HG02642 (cell line): ENCODE measurements around the gene COL15A1.

Experiments used
- ATAC-seq: cut with Tn5 transposase; IDR thresholded peaks from one replicate; pipeline ENCODE4 v1.9.1; 2021; ENCODE audit warnings: mild to moderate bottlenecking; ENCODE audit not compliant: unreplicated experiment, poor library complexity

The COL15A1 gene

GRCh38 chr9:99025616-99026270 lies 82.0 kb downstream of the COL15A1 start:
- no peak for ATAC-seq

DNA sequence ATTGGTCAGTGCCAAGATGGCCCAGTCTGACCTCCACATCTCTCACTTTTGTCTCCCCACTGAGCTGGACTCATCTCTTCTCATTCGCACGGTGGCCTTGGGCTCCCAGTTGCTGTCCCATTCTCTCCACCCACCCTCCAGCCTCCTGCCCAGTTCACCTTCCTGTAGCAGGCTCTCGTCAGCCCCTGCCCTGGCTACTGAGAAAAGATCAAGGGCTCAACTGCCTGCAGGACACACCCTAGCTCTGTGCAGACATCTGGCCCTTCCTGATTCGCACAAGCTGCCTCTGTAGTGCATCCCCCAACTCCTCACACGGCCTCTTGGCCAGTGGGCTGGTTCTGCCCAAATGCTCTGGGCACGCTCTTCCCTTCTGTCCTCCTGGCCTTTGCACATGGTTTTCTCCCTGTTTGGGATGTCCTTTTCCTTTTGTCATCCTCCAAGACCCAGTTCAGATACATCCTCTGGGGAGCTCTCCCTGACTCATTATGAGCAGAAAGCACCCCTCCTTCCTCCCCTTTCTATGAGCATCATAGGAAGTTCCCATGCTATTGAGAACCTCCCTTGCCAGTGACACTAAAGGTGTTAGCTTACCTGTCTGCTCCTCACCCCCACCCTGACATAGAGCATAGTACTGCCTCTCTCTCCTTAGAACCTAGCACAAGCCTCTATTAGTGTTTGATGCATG lies 82.7 kb downstream of the COL15A1 start:
- ATAC-seq: no peak

- no peak for ATAC-seq
Observed at GRCh38 chr9:99026956-99027298, 83.2 kb downstream of the COL15A1 start.

GRCh38 chr9:99027443-99027842 lies 83.7 kb downstream of the COL15A1 start:
- no peak for ATAC-seq

- ATAC-seq: no peak
Observed at GRCh38 chr9:99029083-99029645, 85.5 kb downstream of the COL15A1 start.

GRCh38 chr9:99030092-99030511 lies 86.4 kb downstream of the COL15A1 start:
- no peak for ATAC-seq

DNA sequence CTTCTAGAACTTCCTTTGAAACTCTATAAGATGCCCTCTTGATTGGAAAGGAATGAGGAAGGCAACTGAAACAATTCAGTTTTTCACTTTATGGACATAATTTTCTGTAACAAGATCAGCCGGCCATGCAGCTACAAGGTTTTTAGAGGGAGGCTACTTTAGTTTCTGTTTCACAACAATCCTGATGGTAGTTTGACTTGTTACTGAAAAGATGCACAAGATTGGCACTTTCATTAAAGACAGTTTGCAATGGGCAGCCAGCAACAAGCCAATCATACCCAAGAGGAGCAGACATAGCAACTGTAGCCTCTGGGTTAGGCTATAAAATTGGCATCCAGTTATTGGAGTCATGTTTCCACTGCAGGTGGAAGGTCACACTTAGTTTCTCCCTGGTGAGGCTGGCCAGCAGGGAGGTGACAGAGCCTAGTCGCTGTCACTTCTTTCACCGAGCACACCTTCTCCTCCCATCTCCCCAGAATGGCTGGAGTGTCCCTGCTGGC lies 87.0 kb downstream of the COL15A1 start:
- no peak for ATAC-seq

DNA sequence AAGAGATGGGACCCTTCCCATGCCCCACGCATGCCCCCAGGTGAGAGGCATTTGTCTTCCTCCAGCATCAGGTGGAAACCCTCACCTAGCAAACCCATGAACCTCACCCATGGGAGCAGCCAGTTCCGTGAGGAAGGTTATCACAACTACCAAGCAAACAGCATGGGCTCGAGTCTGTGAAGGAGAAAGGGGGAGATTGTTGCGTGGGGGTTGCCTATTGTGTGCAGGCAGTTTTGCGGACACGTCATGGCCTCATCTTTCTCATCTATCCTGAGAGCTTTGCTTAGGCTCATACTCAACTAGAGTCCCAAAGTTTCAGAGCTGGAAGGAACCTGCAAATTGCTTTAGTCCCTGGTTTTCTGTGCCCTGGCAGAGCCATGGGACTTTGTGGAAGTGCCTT lies 87.6 kb downstream of the COL15A1 start:
- no peak for ATAC-seq

DNA sequence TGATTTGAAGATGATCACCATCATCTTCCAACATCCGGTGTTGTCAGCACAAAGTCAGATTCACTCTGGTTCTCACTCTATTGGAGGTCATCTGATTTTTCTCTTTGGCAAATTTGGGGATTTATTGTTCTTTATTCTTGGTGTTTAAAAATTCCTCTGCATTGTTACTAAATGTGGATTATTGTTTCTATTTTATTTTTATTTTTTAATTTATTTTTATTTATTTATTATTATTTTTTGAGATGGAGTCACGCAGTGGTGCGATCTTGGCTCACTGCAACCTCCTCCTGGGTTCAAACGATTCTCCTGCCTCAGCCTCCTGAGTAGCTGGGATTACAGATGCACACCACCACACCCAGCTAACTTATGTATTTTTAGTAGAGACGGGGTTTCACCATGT lies 88.3 kb downstream of the COL15A1 start:
- ATAC-seq: no peak

GRCh38 chr9:99034149-99034548 lies 90.4 kb downstream of the COL15A1 start:
- no peak for ATAC-seq

DNA sequence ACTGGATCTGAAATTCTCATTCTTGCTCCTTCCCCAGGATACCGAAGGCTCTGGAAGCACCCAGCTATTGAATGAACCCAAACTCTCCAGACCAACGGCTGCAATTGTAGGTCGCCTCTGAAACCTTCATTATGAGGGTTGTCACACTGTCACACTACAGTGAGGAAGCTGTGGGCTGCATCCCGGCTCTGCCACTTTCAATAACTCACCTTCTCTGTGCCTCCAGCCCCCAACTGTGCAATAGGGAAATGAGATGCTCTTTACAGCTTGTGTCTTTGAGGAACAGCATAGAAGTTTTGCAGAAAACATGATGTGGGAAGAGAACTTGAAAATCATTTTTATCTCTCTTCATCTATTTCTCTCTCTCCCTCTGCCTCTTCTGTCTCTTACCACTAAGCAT lies 91.6 kb downstream of the COL15A1 start:
- no peak for ATAC-seq

GRCh38 chr9:99037769-99038483 lies 94.2 kb downstream of the COL15A1 start:
- ATAC-seq: no peak

DNA sequence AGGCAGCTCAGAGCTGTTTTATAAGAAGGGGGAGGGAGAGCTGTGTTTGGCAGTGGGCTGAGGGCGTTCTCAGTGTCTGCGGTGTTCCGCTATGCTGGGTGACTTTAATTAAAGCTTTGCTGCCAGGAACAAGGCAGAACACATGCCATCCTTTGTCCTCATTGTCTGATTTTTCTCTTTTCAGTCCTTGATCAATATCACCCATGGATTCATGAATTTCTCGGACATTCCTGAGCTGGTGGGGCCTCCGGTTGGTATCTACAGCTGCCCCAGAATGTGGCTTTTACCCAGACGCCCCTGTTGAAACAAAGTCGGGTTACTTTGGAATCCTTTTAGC lies 94.7 kb downstream of the COL15A1 start:
- ATAC-seq: no peak

DNA sequence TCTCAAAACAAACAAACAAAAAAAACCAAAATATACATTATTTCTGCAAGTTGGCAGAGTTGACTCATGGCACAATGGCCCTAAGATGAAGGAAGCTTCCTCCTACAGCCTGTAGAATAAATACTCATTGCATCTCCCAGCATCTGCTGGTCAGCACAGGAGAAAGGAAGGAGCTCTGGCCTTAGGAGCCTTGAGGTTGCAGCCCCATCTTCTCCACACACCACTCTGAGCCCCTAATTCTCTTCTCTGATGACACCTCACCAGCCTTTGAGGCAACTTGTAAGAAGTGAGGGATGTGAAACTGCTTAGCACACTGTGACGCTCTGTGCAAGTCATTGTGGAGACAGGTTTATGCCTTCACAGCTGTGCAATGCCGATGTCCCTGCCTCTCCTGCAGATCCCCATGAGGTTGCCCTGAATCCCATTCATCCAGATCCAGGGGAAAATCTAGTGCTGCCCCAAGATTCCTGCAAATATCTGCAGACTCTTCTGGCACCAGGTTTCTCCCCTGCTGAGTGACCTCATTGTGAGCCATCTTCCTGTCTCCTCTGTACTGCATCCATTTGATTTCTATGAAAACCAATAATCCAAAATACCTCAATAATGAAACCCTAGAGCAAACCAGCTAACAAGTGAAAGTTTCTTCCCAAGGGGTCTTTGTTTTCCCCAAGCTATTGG lies 95.9 kb downstream of the COL15A1 start:
- ATAC-seq: no peak

- ATAC-seq: no peak
Observed at GRCh38 chr9:99040251-99040900, 96.7 kb downstream of the COL15A1 start.

DNA sequence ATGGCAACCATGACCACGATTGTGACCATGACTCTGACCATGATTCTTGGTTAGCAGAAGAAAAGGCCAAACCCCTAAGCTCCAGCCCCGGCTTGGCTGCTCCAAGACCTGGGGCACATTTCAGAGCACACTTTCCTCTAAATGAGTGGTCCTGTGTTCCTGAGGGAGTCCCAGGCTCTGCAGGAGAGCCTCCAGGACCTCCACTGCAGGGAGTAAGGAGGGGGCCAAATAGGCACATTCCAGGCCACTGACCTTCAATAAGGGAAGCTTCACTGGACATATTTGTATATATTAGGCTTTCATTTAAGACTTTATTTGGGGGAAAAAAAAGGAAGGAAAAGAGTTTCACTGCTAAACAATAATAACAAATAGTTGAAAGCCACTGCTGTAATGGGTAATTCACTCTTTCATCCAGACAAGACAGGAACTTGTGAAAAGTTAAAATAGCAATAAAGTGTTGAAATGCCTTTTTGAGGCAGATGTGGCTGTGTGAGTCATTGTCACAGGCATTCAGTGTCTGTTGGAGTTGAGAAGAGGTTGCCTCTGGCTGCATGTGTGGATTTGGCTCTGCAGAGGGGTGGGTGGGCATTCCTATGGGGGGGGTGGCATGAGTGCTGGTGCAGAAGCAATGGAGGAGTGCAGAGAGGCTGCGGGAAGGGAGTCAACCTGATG lies 97.3 kb downstream of the COL15A1 start:
- ATAC-seq: no peak

- ATAC-seq: no peak
Observed at GRCh38 chr9:99041618-99042017, 97.9 kb downstream of the COL15A1 start.

DNA sequence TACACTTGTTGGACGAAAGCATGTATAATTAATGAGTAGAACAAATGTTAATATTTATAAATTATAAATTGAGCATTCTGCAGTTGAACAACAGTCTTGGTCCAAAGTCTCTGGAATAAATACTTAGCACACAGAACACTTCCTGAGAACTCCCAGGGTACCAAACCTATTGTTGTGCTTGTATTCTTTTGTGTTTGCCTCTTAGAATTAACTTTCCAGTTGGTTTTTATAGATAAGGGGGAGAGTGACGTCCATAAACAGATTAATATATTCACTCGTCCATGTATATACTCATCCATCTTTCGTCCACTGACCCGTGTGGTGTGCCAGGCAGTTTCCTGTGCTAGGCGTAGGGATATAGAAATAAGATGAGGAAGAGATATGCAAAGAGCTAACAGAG lies 98.9 kb downstream of the COL15A1 start:
- no peak for ATAC-seq

DNA sequence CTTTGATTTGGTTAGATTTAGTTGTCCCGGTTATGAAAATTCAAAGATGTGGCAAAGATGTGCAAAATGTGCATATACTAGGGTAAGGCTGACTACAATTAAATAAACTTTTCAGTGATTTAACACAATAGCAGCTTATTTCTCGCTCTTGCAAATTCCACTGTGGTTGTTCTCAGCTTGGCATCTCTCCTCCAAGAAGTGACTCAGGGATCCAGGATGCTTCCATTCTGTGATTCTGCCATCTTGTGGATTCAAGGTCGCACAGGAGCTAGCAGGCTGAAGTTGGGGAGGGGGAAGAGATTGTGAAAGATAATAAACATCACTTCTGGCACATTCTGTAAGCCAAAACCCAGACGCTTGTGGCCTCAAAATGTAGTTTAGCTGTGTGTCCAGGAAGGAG lies 101.1 kb downstream of the COL15A1 start:
- no peak for ATAC-seq

GRCh38 chr9:99046068-99046467 lies 102.4 kb downstream of the COL15A1 start:
- ATAC-seq: no peak
